ENCODE data around the gene ZNF521.

- TF ChIP-seq, protein P1, sequence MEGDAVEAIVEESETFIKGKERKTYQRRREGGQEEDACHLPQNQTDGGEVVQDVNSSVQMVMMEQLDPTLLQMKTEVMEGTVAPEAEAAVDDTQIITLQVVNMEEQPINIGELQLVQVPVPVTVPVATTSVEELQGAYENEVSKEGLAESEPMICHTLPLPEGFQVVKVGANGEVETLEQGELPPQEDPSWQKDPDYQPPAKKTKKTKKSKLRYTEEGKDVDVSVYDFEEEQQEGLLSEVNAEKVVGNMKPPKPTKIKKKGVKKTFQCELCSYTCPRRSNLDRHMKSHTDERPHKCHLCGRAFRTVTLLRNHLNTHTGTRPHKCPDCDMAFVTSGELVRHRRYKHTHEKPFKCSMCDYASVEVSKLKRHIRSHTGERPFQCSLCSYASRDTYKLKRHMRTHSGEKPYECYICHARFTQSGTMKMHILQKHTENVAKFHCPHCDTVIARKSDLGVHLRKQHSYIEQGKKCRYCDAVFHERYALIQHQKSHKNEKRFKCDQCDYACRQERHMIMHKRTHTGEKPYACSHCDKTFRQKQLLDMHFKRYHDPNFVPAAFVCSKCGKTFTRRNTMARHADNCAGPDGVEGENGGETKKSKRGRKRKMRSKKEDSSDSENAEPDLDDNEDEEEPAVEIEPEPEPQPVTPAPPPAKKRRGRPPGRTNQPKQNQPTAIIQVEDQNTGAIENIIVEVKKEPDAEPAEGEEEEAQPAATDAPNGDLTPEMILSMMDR (conservative IDR thresholded peaks at IDR 0.05; ENCODE audit: low read length): no peak
- no peak for TF ChIP-seq EZH2phosphoT487 (IDR thresholded peaks at IDR 0.05; ENCODE audit: borderline replicate concordance, low read depth, low read length)
These were observed 68.9 kb downstream of the ZNF521 start for GRCh38 chr18:25282896-25283703.

Data from OCI-LY7 (cell line).